Esophagus (tissue), 2 donors: ENCODE data around the gene SMAP2. TPM values are rescaled to one million over a fixed set of nuclear protein-coding genes. Genes with fewer than 3 reads are reported as not detected.
"Not testable (repeated sequence)": the region's sequence is repeated elsewhere in the genome, so short reads cannot be mapped to it uniquely, and the experiment has no call there.

Experiments used
- H3K27ac ChIP-seq, 2 donors: one replicate each; pipeline ENCODE4 v1.5.1; 2013; ENCODE audit warnings: low read depth in 2 of 2, mild to moderate bottlenecking in 2 of 2, inconsistent platforms in 1 of 2, low read length in 1 of 2, moderate library complexity in 1 of 2
- H3K27me3 ChIP-seq, 2 donors: one replicate each; pipeline ENCODE4 v1.6.1; 2013; ENCODE audit warnings: low read length in 2 of 2, control low read depth in 1 of 2, mild to moderate bottlenecking in 1 of 2; ENCODE audit not compliant: insufficient read depth in 2 of 2, control insufficient read depth in 1 of 2
- H3K36me3 ChIP-seq, 2 donors: one replicate each; pipeline ENCODE4 v1.6.1; 2013; ENCODE audit warnings: low read length in 1 of 2; ENCODE audit not compliant: control insufficient read depth in 2 of 2, insufficient read depth in 2 of 2
- H3K4me1 ChIP-seq, 2 donors: one replicate each; pipeline ENCODE4 v1.6.1; 2013; ENCODE audit warnings: low read length in 1 of 2; ENCODE audit not compliant: control insufficient read depth in 2 of 2, insufficient read depth in 2 of 2
- H3K4me3 ChIP-seq, 2 donors: one replicate each; pipeline ENCODE4 v1.5.1; 2013; ENCODE audit warnings: low read length in 2 of 2, mild to moderate bottlenecking in 2 of 2, low read depth in 1 of 2, moderate library complexity in 1 of 2
- H3K9me3 ChIP-seq, 2 donors: one replicate each; pipeline ENCODE4 v1.6.1; 2013; ENCODE audit warnings: mild to moderate bottlenecking in 2 of 2, low read depth in 1 of 2, low read length in 1 of 2, moderate library complexity in 1 of 2; ENCODE audit not compliant: control insufficient read depth in 2 of 2, insufficient read depth in 1 of 2
- WGBS, 2 donors: extraction: QIAGEN DNeasy Blood & Tissue Kit; methylation state at CpG; one replicate each; pipeline ENCODE4 v1.1.7; 2013; 5-methylcytosine and 5-hydroxymethylcytosine counted together
- polyA plus RNA-seq, 2 donors: library from polyadenylated mRNA; stranded (reverse); fragments of 200-250 nt; gene quantifications; one replicate each; pipeline ENCODE4 v1.2.3, GENCODE V29; 2013
- donor health status: healthy with polysubstance abuse.
- donor health status: Bipolar disorder and iron deficiency.

Gene SMAP2
- polyA plus RNA-seq, 2 donors = 9.1 to 14.2 TPM

DNA sequence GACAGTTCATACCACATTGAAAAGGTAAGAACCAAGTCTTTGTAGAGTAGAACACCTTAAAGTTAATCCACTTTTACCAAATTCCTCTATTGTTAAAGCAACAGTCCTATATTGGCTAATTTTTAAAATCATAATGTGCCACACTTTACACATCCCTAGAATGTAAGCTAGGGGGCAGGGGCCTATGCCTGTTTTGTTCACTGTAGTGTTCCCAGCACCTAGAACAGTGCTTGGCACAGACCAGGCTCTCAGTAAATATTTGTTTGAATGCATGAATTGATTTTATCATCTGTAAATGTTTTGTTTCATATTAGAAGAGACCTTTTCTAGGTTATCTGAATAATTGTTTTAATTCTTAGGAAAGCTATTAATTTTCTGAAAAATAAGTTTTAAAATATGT, 9.1 kb downstream of the SMAP2 start:
- Histone ChIP-seq H3K4me1 (peaks cover 0 to 3% of the 10 kb centered on the region in 2 donors), H3K9me3 (no peaks in the 10 kb centered on the region), H3K27ac (no peak overlapping the region), H3K36me3 (no peaks in the 10 kb centered on the region), H3K4me3 (no peak overlapping the region), H3K27me3 (no peaks in the 10 kb centered on the region)

DNA sequence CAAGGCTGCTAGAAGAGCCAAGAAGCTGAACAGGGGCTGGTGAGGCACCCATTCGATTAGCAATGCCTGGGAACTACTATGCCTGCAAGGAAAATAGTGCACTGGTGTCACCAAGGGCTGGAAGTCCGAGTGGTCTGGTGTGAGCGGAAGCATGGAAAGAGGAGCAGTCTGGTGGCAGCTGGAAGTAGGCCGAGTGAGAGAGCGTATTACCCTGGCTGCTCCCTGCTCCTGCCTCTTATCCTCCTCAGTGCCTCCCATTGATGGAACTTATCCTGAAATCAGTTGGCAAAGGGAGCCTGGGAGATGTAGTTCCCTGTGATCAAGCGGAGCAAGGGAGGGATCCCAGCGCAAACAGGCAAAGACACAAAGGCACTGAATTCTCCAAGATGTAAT, 9.6 kb downstream of the SMAP2 start:
- peaks cover 0 to 3% of the 10 kb centered on the region in 2 donors for H3K4me1 ChIP-seq
- peak overlapping the region; percentile 33 to 56 for H3K27ac ChIP-seq
- 73 to 80% methylated on average over 7 of the region's 7 CpGs for WGBS, 2 donors
- no peaks in the 10 kb centered on the region for H3K9me3 ChIP-seq
- H3K27me3 ChIP-seq = no peaks in the 10 kb centered on the region
- peak overlapping the region in 1 of 2 donors; percentile 2 for H3K4me3 ChIP-seq
- H3K36me3 ChIP-seq = no peaks in the 10 kb centered on the region

DNA sequence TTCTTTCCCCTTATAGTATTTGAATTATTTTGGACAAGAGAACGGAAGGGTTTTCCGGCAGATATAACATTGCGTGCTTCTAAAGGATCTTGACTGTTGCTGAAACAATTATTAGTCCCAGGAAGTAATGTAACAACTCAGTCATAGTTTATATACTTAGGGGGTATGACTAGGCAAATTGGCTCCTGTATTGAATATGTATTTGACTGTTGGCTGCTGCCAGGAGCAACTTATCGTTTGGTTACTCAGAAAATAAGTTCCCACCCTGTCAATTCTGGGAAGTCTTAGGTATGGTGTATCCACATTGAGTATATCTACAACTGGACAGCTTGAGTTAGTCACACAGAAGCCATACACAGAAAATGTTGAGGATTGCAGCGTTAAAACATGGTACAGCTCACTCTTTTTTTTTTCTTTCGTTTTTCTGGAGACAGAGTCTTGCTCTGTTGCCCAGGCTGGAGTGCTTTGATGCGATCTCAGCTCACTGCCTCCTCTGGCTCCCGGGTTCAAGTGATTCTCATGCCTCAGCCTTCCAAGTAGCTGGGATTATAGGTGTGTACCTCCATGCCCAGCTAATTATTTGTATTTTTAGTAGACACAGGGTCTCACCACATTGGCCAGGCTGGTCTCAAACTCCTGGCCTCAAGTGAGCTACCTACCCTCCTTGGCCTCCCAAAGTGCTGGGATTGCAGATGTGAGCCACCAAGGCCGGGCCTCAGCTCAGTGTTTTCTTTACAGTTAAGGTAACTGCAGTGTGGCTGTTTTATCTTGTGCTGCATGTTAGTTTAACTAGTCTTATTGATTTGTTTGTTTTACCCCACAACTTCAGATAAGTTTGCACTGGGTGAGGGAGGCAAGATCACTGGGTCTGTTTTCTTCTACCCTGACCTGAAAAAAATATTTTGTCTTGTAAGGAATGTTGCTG, 10.2 kb downstream of the SMAP2 start:
- Histone ChIP-seq H3K4me1 (peaks cover 0 to 3% of the 10 kb centered on the region in 2 donors), H3K27ac (peak overlapping the region; percentile 58 to 83), H3K27me3 (no peaks in the 10 kb centered on the region), H3K36me3 (no peaks in the 10 kb centered on the region), H3K4me3 (no peak overlapping the region), H3K9me3 (no peaks in the 10 kb centered on the region)
- WGBS, 2 donors = 63 to 69% methylated on average over 9 of the region's 9 CpGs

DNA sequence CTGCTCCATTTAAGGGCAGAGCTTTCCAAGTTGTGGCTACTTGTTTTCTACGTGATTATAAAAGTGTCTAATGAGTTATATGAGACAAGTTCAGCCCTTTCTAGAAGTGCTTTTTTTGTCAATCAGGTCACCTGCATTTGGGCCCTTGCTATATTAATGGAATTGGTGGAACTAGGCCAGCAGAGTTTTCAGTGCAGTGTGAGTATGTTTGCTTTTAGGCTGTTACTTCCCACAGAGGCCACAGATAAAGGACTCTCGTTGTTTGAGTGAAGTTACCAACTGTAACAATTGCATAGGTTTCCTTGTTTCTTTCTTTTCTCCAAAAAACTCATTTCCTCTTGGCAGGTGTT, 10.9 kb downstream of the SMAP2 start:
- Histone ChIP-seq H3K9me3 (no peaks in the 10 kb centered on the region), H3K27me3 (no peaks in the 10 kb centered on the region), H3K4me3 (no peak overlapping the region), H3K4me1 (peaks cover 0 to 3% of the 10 kb centered on the region in 2 donors), H3K27ac (peak overlapping the region; percentile 21 to 83), H3K36me3 (no peaks in the 10 kb centered on the region)
- 33 to 38% methylated on average over 2 of the region's 2 CpGs for WGBS, 2 donors

DNA sequence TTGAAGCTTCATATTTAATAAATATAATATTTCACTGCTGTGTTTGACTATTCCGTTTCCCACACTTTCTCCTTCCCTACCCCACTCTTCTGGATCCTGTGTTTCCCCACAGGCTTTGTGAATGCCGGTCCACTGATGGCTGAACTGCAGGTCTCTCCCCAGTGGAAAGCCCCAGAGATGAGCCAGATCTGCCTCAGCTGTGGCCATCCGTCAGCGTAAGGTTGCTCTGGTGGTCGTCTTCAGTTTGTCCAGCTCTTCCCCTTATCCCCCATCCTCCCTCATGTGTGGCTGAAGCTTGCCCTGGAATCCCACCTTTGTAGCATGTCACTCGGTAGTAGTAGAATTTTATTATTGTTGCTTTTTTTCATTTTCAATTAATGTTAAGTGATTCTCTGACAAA, 11.4 kb downstream of the SMAP2 start:
- Histone ChIP-seq H3K27me3 (no peaks in the 10 kb centered on the region), H3K36me3 (no peaks in the 10 kb centered on the region), H3K9me3 (no peaks in the 10 kb centered on the region), H3K4me1 (peaks cover 0 to 3% of the 10 kb centered on the region in 2 donors), H3K4me3 (no peak overlapping the region), H3K27ac (peak overlapping the region; percentile 83 to 88)
- 67 to 71% methylated on average over 6 of the region's 6 CpGs for WGBS, 2 donors

DNA sequence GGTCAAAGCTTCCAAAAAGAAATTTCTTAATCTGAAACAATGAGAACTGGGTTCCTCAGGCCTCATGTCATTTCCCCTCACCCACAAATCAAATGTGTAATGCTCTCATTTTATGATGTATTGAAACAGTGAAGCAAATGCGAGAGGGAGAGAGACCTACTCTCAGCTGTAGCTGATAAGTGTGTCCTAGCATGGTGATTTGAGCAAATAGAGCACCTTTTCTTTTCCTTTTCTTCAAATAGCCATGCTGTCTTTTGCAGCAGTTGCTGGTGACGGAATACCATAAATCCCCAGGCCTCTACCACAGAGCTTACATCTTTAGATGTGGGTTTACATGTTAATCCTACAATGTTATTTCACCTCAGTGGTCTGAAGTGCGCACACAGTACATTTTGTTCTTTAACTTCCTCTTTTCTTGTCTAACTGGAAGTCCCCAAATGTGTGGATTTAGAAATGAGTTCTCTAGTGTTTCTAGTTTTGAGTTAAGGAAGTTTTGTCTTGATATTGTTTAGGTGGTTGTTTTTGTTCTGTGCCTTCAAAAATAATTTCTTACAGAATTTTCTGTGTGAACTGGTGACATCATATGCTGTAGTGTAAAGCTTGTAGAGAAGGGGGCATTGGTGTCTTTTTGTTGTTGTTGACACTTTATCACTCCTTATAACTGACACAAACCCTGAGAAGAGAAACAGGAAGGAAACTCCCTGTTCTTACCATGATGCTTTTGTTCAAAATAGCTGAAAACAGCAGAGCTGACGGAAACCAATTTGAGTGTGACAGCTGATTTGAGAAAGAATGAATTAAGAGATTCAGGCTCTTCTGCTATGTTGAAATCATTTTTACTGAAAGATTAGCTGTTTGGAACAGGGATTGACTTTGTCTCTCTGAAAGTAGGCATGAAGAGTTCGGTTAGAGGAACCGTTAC, 12.2 kb downstream of the SMAP2 start:
- H3K4me3 ChIP-seq = no peak overlapping the region
- 60 to 61% methylated on average over 6 of the region's 6 CpGs for WGBS, 2 donors
- H3K4me1 ChIP-seq = peaks cover 0 to 3% of the 10 kb centered on the region in 2 donors
- no peaks in the 10 kb centered on the region for H3K36me3 ChIP-seq
- no peaks in the 10 kb centered on the region for H3K27me3 ChIP-seq
- no peaks in the 10 kb centered on the region for H3K9me3 ChIP-seq
- H3K27ac ChIP-seq = peak overlapping the region; percentile 68 to 76

DNA sequence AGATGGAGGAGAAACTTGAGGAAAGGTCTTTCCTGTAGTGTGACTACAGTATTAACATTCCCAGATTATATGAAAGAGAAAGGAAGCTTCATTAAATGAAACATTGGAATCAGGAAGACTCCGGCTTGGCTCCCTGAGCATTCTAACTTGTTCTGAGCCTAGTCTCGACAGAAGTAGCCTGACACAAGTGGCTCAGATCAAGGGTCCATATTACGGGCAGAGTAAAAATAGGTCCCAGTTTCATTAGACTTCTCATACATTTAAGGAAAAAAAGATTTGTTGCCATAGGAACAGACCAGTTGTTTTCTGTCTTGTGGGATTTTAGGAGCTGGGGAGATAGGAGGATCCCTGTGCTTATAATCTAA, 12.8 kb downstream of the SMAP2 start:
- H3K27me3 ChIP-seq = no peaks in the 10 kb centered on the region
- no peaks in the 10 kb centered on the region for H3K9me3 ChIP-seq
- WGBS, 2 donors = 51 to 62% methylated on average over 3 of the region's 3 CpGs
- peak overlapping the region; percentile 68 to 76 for H3K27ac ChIP-seq
- no peak overlapping the region for H3K4me3 ChIP-seq
- H3K36me3 ChIP-seq = no peaks in the 10 kb centered on the region
- H3K4me1 ChIP-seq = peaks cover 0 to 3% of the 10 kb centered on the region in 2 donors

DNA sequence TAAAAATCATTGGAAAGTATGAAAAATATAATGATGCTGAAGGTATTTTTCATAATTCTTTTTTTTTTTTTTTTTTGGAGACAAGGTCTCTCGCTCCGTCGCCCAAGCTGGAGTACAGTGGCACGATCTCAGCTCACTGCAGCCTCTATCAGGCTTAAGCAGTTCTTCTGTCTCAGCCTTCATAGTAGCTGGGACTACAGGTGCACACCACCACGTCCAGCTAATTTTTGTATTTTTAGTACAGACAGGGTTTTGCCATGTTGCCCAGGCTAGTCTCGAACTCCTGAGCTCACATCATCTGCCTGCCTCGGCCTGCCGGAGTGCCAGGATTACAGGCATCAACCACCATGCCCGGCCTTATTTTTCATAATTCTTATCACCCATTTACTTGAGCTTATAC, 13.3 kb downstream of the SMAP2 start:
- no peaks in the 10 kb centered on the region for H3K36me3 ChIP-seq
- H3K4me3 ChIP-seq = no peak overlapping the region
- no peaks in the 10 kb centered on the region for H3K27me3 ChIP-seq
- H3K4me1 ChIP-seq = peaks cover 0 to 3% of the 10 kb centered on the region in 2 donors
- no peaks in the 10 kb centered on the region for H3K9me3 ChIP-seq
- H3K27ac ChIP-seq = peak overlapping the region in 1 of 2 donors; percentile 42
- WGBS, 2 donors = 72 to 74% methylated on average over 9 of the region's 9 CpGs

DNA sequence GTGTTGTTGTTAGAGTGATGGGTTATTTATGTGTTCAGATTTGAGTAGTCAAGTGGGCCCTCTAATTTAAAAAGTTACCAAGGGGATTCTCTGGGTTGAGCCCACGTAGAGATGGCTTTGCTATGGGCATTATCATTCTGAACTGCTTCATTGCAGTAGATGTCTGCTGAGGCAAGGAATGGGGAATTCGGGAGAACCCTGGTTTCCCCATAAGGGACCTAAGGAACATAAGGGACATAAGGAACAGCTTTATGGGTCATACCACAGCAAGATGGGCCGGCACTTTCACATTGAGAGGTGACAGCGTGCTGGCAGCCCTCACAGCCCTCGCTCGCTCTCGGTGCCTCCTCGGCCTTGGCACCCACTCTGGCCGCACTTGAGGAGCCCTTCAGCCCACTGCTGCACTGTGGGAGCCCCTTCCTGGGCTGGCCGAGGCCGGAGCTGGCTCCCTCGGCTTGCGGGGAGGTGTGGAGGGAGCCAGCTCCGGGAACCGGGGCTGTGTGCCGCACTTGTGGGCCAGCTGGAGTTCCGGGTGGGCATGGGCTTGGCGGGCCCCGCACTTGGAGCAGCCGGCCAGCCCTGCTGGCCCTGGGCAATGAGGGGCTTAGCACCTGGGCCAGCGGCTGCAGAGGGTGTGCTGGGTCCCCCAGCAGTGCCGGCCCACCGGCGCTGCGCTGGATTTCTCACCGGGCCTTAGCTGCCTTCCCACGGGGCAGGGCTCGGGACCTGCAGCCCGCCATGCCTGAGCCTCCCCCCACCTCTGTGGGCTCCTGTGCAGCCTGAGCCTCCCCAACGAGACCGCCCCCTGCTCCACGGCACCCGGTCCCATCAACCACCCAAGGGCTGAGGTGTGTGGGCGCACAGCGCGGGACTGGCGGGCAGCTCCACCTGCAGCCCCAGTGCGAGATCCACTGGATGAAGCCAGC, 14.1 kb downstream of the SMAP2 start:
- not testable (repeated sequence) for H3K36me3 ChIP-seq, H3K4me3 ChIP-seq, H3K9me3 ChIP-seq, H3K4me1 ChIP-seq, H3K27me3 ChIP-seq
- peak overlapping the region; percentile 27 to 75 for H3K27ac ChIP-seq
- 91 to 93% methylated on average over 30 to 38 of the region's 38 CpGs for WGBS, 2 donors
